AML-193 (cell line): Measurements from ENCODE around the gene TMEM63C.
A peak's percentile ranks its signal among the peaks of the same experiment; 100 is the strongest.

Experiments used
- DNase-seq, 2 experiments: peaks; one replicate each; lab custom pipeline; 2025; lab: John Stamatoyannopoulos, UW

Gene TMEM63C

DNA sequence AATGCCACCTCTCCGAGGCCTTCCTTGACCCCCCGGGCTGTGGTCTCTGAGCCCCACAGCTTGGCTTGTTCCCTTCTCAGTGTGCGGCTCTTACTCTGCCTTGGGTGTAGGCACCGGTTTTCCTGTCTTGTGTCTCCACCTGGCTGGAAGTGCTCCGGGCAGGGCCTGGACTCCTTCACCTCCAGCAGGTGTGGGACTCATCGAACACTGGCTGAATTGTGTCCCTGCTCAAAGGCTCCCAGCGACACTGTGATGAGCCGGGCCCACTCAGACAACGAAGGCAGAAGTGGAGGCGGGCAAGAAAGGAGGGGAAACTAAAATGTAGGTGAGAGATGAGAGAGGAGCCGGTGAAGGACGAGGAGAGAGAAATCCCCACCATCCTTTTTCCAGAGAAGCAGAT is 18.0 kb downstream of the TMEM63C start:
- no peak for DNase-seq

DNA sequence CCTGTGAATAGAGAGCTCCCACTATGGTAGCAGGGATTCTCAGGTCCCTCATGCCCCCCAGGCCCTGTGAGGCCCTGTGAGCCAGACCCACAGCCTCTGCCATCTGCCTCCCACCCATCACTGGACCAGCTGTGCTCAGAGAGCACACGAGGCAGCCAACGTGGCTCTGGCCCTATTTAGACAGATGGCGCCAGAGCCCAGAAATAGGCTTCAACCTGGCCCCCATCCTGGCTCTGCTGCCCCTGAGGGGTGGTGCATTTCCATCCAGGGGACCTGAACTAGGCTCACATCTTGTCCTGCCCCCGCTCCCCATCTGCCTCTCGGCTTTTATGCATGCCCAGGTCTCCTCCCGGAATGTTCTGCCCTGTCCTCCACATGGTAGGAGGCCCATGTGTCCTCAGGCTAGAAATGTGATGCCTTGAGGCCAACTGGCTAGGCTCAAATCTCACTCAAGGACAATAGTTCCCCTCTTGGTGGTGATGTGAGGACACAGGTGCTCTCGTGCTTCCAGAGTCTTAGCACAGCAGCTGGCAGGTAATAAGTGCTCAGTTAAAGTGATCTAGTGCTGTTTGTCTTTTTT is 18.9 kb downstream of the TMEM63C start:
- DNase-seq: no peak

DNA sequence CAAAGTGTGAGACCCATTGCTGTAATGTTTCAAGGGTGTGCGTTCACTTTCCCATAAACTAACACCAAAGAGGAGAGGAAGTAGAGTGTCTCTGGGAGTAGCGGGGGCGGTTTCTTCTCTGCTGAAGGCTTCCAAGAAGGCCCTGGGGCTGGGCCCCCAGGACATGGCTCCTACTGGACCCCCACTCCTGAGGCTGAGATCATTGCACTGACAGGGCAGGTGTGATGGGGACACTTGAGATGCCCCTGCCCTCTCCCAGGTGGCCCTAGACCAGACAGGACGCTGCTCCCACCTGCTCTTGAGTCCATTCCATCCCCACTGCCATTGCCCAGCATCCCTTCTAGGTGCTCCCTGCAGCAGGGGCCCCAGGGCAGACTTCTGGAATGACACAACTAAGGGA is 20.1 kb downstream of the TMEM63C start:
- DNase-seq: no peak

DNA sequence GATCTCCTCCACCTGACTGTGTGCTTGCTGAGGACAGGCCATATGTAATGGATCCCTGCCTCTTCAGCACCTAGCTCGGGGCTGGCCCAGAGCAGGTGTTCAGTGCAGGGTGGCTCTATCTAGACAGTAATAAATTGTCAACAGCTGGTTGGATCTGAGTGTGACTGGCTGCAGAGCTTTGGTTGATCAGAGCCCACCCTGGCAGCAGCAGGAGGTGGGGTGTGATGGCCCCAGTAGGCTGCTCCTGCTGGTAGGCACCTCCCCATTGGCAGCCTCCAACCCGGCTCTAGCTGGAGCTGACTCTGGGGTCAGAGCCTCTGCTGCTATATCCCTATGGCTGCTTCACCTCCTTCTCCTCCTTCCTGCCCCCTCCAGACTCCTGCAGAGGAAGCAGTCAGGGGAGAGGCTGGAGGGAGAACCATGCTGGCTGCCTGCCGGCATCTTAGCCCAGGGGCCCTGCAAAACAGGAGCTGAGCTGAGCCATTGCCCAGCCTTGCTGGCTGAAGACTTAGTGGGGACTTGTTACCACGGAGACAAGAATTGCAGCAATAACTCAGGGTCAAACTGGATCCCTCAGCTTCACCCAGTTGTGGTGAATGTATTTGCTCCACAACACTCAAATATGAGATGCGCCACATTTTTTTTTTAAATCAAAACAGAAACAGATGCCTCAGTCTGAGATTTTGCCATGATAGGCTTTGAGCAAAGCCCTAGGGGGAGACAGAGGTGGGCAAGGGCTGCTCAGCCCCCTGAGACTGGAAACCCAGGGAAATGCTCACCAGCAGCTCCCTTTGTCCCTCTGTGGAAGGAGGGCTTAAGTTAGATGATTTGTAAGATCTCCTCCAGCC is 22.2 kb downstream of the TMEM63C start:
- DNase-seq: no peak

DNA sequence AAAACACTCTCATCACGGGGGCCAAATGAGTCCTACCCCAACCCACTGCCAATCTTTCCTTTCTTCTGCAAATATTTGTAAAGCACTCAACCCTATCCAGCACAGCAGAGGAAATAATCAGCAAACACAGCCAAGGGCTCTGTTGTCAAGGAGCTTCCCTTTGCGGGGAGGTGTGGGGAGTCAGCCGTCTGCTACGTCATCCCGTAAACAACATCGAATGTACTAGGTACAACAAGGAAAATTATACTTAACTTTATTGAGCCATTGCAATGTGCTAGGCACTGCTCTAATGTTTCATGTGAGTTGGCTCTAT is 22.8 kb downstream of the TMEM63C start:
- DNase-seq: no peak

DNA sequence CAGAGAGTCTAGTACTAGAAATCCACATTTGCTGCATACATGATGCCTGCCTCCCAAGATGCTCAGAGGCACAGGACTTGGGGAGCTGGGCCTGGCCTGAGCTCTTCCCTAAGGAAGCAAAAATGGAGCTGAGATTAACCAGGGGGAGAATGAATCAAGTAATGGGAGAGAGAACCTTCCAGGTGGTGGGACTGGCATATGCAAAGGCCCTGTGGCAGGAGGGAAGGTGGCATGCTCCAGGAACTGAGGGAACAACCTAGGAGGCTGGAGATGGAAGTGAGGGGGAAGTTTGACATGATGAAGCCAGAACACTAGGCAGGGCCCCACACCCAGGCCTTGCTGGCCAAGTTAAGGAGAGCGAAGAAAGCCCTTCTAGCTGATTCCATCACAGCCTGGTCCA is 23.3 kb downstream of the TMEM63C start:
- no peak for DNase-seq

DNA sequence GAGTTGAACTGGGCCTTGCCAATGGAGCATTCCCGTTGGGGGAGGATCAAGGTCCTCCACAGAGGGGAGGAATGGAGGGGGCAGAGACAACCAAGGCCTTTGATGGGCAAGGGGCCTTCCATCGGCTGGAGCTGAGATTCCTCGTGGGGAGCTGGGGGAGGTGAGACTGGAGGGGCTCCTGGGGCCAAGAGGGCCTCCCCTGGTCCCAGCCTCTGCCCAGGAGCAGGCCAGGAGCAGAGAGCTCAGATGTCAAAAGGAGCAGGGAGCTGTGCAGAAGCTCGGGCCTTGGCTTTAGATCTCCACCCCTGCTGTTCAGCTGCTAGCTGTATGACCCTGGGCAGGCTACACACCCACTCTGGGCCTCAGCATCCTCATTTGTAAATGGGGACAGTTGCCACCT is 24.0 kb downstream of the TMEM63C start:
- DNase-seq: no peak

DNA sequence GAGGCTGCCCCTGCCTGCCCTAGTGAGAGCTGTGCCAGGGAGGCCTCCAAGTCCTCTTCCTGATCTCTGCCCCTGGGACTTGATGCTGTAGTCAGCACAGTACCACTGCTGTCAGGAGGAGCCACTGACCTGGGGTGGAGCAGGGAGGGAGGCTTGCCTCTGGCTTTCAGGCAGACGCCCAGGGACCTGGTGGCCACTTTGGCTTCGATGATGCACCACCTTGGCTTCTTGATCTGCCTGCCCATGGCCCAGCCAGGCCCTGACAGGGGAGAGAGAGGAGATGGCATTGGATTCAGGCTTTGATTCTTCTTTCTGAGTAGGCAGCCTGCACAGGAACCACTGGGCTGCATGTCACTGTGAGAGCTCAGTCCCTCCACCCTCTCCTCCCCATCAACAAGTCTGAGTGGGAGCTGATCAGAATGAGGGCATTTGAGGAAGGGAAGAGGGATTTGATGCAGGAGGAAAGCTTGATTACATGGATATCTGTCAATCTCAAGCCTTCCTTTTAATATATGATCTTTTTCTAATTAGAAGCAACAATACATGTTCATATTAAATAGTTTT is 24.7 kb downstream of the TMEM63C start:
- no peak for DNase-seq

DNA sequence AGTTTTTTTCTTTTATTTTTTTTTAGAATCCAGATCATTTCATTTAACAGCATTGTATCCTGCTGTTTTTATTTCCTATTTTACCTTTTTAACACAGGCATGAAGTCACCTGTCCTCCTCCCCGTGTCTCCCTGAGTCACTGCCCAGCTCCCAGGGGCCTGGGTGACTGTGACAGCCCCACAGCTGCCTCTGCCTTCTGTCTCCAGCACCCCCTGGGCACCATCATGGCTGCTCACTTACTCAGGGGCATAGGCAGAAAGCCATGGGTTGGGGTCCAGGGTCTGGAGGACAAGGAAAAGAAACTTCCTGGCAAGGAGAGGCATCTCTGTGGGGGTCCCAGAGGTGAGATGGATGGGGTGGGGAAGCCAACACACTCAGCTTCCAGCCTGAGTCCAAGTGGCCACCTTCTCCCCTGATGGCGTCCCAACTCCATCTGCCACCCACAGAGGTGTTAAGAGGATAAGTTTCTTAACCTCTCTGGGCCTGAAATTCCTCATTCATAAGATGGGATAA is 25.3 kb downstream of the TMEM63C start:
- no peak for DNase-seq

DNA sequence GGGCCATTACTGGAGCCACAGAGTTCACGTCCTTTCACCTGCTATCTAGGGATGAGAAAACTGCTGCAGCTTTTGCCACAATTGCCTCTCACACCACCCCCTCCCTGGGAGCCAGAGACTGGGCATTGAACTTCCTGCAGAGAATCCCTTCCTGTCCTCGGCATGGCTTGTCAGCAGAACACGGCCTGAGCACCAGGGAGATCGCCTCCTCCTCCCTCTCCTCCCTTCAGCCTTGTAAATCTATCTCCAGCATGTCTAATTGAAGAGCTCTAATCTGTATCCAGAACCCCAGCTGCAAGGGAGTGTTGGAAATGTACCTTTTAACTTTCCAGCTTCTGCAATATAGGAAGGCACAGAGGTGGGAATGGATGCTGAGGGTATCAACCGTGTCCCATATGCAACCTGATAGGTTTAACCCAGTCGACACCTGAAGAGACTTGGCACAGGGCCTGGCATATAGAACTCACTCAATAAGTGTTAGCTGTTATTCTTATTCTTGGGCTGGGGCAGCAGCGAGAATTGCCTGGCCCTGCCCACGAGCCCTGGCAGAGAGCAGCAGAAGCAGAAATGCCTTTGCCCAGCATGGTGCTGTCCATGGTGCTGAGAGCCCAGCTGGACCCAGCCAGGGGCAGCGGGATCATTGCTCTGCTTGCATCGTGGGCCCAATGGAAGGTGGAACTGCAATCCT is 26.8 kb downstream of the TMEM63C start:
- peak in 1 of 2 experiments; percentile 4 for DNase-seq

DNA sequence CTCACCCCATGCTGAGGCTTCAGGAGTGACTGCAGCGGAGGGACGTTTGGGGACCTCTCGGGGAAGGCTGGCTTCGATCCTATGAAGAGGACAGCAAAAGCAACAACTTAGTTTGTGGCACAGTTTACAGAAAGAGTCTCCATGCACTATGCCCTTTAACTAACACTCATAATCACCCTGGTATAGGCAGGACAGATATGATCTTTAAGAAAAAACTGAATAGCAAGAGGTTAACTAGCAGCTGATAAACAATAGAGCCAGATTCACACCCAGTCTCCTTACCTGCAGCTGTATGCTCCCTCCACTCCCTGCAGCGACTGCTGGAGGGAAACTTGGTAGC is 27.4 kb downstream of the TMEM63C start:
- no peak for DNase-seq

DNA sequence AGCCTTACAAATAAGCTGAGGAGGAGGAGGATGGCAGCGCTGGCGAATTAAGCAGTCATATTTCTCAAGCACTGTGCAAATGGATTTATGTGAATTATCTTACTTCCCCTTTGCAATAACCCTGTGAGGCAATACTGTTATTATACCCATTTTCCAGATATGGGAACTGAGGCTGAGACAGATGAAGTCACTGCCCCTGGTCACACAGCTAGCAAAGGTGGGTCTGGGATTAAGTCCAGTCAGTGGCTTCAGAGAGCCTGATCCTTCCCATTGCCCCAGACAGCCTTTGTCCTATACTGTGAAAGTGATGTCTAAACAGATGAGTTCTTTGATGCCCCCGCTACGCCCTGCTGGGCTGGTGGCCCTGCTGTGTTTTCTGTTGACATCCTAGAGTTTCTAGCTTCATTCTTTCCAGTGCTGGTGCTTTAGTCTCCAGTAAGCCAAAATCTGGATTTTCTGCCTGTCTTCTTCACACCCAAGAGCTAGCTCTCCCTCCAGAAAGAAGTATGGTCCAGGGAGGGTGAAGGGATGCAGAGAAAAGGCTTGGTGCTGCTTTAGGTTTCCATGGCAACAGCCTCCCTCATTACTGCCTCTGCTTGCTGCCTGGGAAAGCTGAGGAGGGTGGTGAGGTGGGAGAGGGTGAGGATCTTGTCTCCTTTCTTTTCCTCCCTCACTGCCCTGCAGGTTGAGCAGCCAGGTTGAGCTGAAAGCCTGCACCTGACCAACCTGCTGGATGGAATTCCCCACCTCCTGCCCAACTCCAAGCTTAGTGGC is 30.7 kb downstream of the TMEM63C start:
- no peak for DNase-seq

DNA sequence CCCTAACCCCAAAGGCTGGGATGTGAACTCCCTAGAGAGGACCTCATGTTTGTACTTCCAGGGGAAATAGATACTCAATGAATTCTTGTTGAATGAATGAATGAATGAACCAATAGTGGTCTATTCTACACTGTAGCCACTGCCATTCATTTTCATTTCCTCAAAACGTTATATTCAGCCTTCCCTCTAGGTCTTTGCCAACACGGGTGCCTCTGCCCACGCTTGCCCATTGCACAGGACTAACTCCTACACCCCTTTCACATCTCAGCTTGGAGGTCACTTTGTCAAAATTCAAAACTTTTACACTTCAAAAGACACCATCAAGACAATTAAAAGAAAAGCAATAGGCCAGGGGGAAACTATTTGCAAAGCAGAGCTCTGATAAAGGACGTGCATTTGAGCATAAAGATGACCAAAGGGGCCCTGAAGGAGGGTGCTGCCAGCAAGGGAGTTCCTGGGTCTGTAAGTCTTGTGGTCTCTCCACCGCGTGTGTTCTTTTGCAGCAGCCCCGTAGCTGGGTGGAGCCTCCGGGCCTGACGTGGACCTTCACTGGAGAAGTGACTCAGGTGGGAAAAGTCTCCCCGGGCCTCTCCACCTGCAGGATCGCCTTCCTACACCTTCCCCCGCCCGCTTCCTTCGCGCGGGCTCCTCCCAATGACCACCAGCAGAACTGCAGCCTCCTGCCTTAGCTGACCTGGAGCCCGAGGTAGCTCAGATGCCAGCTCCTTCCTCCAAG is 31.5 kb downstream of the TMEM63C start:
- DNase-seq: peak; percentile 23 to 25

DNA sequence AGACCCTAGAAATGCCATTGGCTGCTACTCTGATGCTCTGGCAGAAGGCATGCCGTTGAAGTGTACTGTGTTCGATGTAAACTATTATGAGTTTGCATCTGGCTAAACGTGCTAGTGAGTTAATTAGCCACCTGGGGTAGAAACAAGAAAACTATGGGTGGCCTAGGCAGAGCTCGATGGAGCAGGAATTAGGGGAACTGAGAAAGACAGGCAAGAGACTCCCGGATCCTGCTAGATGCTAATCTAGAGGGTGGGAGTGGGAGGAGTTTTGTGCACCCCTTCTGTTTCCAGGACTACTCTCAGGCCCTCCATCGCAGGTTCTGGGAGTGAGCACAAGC is 32.0 kb downstream of the TMEM63C start:
- no peak for DNase-seq

DNA sequence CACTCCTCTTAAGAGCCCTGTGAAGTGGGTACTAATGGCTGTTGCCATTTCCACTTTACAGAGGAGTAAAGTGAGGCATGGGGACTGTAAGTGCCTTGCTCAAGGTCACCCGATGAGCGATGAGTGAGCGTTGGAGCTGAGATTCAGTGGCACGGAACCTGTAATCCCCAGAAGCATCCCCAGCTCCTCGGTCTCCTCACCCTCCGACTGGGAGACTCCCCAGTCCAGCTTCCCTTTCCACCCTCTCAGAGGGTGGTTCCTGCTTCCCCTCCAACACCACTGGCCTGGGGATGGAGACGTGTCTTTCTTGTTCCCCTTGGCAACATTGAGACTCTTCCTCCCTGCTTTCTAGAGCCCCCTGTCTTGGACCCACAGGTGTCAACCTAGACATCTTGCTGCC is 32.6 kb downstream of the TMEM63C start:
- no peak for DNase-seq

DNA sequence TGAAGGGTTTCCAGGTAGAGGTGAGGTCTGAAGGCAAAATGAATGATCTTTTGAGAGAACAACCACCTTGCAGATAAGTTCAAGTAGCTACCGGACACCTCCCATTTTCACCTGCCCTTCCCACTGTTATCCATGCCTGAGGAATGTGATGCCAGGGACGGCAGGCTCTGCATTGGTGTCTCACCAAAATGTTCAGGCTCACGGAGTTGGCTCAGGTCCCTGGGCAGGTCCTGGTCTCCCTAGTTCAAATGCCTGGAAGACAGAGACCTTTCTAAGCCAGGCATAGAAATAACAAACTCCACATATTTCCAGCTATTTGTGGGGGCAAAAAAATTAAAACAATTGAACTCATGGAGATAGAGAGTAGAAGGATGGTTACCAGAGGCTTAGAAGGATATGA is 36.0 kb downstream of the TMEM63C start:
- DNase-seq: no peak

DNA sequence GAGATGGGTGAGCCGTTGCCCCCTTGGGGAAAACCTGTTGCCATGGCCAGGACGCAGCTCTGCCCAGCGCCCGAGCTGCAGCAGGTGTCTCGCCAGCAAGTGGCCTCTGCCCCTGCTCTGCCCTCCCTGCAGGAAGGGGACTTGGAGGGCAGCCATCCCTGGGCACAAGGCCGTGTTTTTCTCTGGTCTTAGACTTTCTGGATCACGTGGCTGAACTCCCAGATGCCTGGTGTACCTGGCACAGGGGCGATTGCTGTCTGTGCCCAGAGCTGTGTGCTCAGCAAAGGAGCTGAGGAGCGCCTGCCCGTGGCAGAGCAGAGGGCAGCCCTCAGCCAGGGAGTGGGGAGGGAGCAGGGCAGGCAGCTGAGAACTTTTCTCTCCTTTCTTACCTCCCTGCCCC is 38.0 kb downstream of the TMEM63C start:
- DNase-seq: no peak

DNA sequence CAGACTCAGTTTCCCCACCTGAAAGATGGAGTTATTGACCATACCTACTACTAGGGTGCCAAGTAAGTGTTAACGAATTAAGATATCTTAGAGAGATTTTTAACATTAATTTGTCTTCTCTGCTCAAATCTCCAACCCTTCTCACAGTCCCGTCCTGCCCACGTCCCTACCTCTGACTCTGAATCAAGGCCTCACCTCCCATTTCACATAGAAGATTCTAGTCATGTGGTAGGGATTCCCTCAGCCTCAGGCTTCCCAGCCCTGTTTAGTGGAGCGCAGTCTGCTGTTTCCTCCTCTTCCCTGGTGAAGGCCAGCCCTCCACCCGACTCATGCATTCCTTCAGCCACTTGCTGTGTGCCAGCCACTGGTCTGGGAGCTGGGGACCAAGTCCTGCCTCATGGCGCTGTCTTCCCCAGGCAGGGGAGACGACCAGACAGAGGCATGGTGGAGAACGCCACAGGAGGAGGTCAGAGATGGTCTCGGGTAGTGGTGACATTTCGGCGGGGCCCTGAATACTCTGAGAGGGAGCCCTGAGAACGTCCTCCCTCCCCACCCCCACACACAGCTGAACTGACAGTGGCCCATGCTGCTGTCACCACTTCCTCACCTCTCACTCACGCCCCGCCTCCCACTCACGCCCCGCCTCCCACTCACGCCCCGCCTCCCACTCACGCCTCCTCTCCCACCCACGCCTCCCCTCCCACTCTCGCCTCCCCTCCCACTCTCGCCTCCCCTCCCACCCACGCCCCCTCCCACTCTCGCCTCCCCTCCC is 38.8 kb downstream of the TMEM63C start:
- no peak for DNase-seq

DNA sequence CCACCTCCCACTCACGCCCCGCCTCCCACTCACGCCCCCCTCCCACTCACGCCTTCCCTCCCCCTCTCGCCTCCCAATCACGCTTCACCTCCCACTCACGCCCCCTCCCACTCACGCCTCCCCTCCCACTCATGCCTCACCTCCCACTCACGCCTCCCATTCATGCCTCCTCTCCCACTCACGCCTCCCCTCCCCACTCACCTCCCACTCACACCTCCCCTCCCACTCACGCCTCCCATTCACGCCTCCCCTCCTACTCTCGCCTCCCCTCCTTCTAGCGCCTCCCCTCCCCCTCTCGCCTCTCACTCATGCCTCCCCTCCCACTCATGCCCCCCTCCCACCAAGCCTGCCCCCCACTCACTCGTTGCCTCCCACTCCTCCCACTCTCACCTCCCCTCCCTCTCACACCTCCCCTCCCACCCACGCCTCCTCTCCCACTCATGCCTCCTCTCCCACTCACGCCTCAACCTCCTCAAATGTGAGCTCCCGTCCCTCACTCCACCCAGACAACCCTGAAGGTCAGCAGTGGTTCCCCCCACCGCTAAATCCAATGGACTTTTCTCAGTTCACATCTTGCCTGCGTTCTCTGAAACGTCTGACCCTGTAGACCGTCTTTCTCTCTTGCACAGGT is 39.8 kb downstream of the TMEM63C start:
- no peak for DNase-seq

DNA sequence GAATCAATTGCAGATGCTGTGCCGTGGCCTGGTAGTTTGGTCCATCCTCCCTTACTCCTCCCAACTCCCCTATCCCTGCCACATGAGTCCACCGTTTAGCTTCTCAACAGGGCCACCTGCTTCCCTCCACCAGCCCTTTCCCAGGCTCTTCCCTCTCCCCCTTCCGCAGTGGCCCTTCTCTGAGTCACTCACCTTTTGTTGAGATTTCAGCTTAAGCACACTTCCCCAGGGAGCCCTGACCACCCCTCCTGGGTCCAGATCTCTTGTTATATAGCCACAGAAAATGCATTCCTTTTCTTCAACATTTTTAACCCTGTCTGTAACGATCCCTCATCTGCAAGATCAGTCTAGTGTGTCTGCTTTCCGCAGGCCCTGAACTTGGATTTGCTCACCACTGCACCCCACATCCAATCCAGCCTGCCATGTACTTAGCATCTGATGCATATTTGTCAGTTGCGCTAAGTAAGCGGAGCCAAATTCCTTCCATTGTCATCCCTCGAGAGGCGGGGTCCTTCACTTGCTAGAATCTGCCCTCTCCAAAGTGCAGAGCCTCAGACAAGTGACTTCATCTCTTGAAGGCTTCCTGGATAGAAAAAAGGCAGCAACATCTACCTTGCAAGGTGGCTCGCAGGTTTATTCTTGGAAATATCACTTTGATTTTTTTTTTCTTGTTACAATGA is 41.1 kb downstream of the TMEM63C start:
- no peak for DNase-seq
